Endodermal cell (in vitro differentiated cells): ENCODE results near the gene XIRP2. TPM values are rescaled to one million over a fixed set of nuclear protein-coding genes. Genes with fewer than 3 reads are reported as not detected.

Experiments
- DNase-seq: peaks from one replicate; pipeline ENCODE4 v3.0.0-alpha.2; 2017
- H3K27ac ChIP-seq: 2 replicates; pipeline ENCODE4 v1.5.1; 2013; ENCODE audit warnings: mild to moderate bottlenecking, low read depth, low read length, moderate library complexity
- H3K27me3 ChIP-seq: 2 replicates; pipeline ENCODE4 v1.6.1; 2013; ENCODE audit warnings: mild to moderate bottlenecking, low read length, moderate library complexity; ENCODE audit not compliant: insufficient read depth, control insufficient read depth, poor library complexity, severe bottlenecking
- H3K36me3 ChIP-seq: 2 replicates; pipeline ENCODE4 v1.7.0; 2013; ENCODE audit warnings: mild to moderate bottlenecking, low read length, moderate library complexity; ENCODE audit not compliant: control insufficient read depth, insufficient read depth
- H3K4me1 ChIP-seq: one replicate; pipeline ENCODE4 v1.7.0; 2013; ENCODE audit warnings: low read length; ENCODE audit not compliant: control insufficient read depth, insufficient read depth
- H3K4me3 ChIP-seq: 2 replicates; pipeline ENCODE4 v1.5.1; 2013; ENCODE audit warnings: mild to moderate bottlenecking, low read length, moderate library complexity
- H3K9ac ChIP-seq: 2 replicates; pipeline ENCODE4 v1.6.1; 2013; ENCODE audit warnings: mild to moderate bottlenecking, low read length, moderate library complexity; ENCODE audit not compliant: poor library complexity, severe bottlenecking; ENCODE audit errors: extremely low read depth
- H3K9me3 ChIP-seq: 2 replicates; pipeline ENCODE4 v1.6.1; 2013; ENCODE audit warnings: mild to moderate bottlenecking, low read length, moderate library complexity; ENCODE audit not compliant: control insufficient read depth
- H3K27ac Mint-ChIP-seq: 2 replicates; pipeline ENCODE4 v1.8.0; 2020; ENCODE audit warnings: mixed read lengths
- H3K27me3 Mint-ChIP-seq: 2 replicates; pipeline ENCODE4 v1.8.0; 2021; ENCODE audit warnings: mild to moderate bottlenecking, mixed read lengths; ENCODE audit not compliant: insufficient read depth
- H3K36me3 Mint-ChIP-seq: 2 replicates; pipeline ENCODE4 v1.8.0; 2020; ENCODE audit warnings: low read depth, mixed read lengths
- H3K4me1 Mint-ChIP-seq: 2 replicates; pipeline ENCODE4 v1.8.0; 2020; ENCODE audit warnings: mixed read lengths
- H3K4me3 Mint-ChIP-seq: 2 replicates; pipeline ENCODE4 v1.8.0; 2020; ENCODE audit warnings: mild to moderate bottlenecking, moderate library complexity, mixed read lengths
- H3K9me3 Mint-ChIP-seq: 2 replicates; pipeline ENCODE4 v1.8.0; 2020; ENCODE audit warnings: mild to moderate bottlenecking, mixed read lengths
- WGBS, 2 experiments: methylation state at CpG; one replicate each; pipeline versions ENCODE4 v1.1.5 to v1.1.7; 2013; ENCODE audit warnings: missing lambda C conversion rate in 2 of 2, mixed read lengths in 1 of 2; ENCODE audit not compliant: insufficient coverage in 1 of 2, insufficient read length in 1 of 2; 5-methylcytosine and 5-hydroxymethylcytosine counted together
- total RNA-seq, 2 donors: library from RNA; stranded (reverse); fragmentation: NEBNext Ultra II Directional in 1 of 2; extraction: Animal tissue kit (Norgen Biotek cat#: 25700) in 1 of 2; gene quantifications; 2 replicates in 1 of 2; 3 replicates in 1 of 2; pipeline ENCODE4 v1.2.1, GENCODE V29; 2021
- TF ChIP-seq, protein P1 (sequence below): fragments of 200-600 bp; sonication (generic); conservative IDR thresholded peaks from 2 replicates; pipeline ENCODE4 v1.5.0; 2021; ENCODE audit warnings: antibody characterized with exemption, mild to moderate bottlenecking

Gene XIRP2
- total RNA-seq, 2 donors from 2014 or later = not detected

DNA sequence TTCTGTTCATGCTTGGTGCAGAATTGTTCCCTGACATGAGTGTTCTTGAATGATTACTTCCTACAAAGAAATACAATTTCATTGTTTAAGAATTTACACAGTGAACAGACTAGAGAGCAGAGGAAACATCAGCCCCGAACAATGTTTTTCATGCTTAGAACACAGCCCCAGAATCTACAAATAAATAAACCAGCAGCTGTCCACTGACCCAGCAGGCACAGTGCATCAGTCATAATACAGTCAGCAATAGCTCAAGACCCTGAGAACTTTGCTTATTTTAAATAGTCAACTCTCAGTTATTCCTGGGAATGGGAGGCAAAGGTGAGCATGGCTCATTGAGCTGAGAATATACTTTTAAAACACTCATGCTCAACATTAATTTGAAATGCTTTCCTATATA, 38.4 kb downstream of the XIRP2 start:
- Histone ChIP-seq H3K36me3 (no peaks in the 10 kb centered on the region), H3K9me3 (no peaks in the 10 kb centered on the region), H3K27me3 (no peaks in the 10 kb centered on the region), H3K4me3 (no peak overlapping the region), H3K27ac (no peak overlapping the region), H3K4me1 (no peaks in the 10 kb centered on the region), H3K9ac (no peak overlapping the region)
- DNase-seq = no peak
- WGBS, 2 experiments = 67 to 82% methylated on average over 1 of the region's 1 CpG
- TF ChIP-seq, protein P1, sequence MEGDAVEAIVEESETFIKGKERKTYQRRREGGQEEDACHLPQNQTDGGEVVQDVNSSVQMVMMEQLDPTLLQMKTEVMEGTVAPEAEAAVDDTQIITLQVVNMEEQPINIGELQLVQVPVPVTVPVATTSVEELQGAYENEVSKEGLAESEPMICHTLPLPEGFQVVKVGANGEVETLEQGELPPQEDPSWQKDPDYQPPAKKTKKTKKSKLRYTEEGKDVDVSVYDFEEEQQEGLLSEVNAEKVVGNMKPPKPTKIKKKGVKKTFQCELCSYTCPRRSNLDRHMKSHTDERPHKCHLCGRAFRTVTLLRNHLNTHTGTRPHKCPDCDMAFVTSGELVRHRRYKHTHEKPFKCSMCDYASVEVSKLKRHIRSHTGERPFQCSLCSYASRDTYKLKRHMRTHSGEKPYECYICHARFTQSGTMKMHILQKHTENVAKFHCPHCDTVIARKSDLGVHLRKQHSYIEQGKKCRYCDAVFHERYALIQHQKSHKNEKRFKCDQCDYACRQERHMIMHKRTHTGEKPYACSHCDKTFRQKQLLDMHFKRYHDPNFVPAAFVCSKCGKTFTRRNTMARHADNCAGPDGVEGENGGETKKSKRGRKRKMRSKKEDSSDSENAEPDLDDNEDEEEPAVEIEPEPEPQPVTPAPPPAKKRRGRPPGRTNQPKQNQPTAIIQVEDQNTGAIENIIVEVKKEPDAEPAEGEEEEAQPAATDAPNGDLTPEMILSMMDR = no peak
- H3K9me3 Mint-ChIP-seq = no peaks in the 10 kb centered on the region
- no peak overlapping the region for H3K4me3 Mint-ChIP-seq
- no peak overlapping the region for H3K27ac Mint-ChIP-seq
- H3K4me1 Mint-ChIP-seq = no peaks in the 10 kb centered on the region
- no peaks in the 10 kb centered on the region for H3K36me3 Mint-ChIP-seq
- H3K27me3 Mint-ChIP-seq = no peaks in the 10 kb centered on the region

DNA sequence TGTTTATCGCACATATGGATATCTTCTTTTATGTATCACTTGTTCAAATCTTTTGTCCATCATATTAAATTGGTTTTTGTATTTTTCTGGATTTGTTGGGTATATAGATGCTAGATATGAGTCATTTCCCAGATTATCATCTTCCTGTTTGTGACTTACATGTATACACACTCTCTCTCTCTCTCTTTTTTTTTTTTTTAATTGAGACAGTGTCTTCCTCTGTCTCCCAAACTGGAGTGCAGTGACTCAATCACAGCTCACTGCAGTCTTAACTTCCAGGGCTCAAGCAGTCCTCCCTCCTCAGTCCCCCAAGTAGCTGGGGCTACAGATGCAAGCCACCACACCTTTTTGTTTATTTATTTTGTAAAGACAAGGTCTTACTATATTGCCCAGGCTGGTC, 43.8 kb downstream of the XIRP2 start:
- H3K9me3 Mint-ChIP-seq = peaks cover 12% of the 10 kb centered on the region
- TF ChIP-seq, protein P1 = no peak
- H3K27me3 Mint-ChIP-seq = no peaks in the 10 kb centered on the region
- H3K27ac Mint-ChIP-seq = no peak overlapping the region
- no peak for DNase-seq
- Histone ChIP-seq H3K9me3 (no peaks in the 10 kb centered on the region), H3K27me3 (no peaks in the 10 kb centered on the region), H3K4me3 (no peak overlapping the region), H3K9ac (no peak overlapping the region), H3K4me1 (no peaks in the 10 kb centered on the region), H3K27ac (no peak overlapping the region), H3K36me3 (no peaks in the 10 kb centered on the region)
- no peaks in the 10 kb centered on the region for H3K4me1 Mint-ChIP-seq
- no peak overlapping the region for H3K4me3 Mint-ChIP-seq
- no CpG with 5 or more reads among the region's 1 CpG for WGBS, 2 experiments
- no peaks in the 10 kb centered on the region for H3K36me3 Mint-ChIP-seq

DNA sequence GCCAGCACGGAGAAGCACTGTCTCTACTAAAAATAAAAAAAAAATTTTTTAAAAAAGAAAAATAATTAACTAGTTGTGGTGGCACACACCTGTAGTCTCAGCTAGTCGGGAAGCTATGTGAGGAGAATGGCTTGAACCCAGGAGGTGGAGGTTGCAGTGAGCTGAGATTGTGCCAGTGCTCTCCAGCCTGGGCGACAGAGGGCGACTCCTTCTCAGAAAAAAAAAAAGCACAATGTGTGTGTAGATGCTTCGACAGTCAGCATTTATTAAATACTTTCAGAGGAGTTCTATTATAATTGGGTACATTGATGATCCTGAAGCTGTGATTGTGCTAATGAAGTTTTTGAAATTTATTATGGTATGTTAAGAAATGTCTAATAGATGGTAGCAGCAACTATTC, 46.5 kb downstream of the XIRP2 start:
- Mint-ChIP-seq H3K4me3 (no peak overlapping the region), H3K9me3 (peaks cover 16% of the 10 kb centered on the region), H3K27me3 (peaks cover 2% of the 10 kb centered on the region), H3K36me3 (no peaks in the 10 kb centered on the region), H3K27ac (no peak overlapping the region), H3K4me1 (no peaks in the 10 kb centered on the region)
- Histone ChIP-seq H3K4me1 (no peaks in the 10 kb centered on the region), H3K4me3 (no peak overlapping the region), H3K27me3 (no peaks in the 10 kb centered on the region), H3K27ac (no peak overlapping the region), H3K9ac (no peak overlapping the region), H3K9me3 (no peaks in the 10 kb centered on the region), H3K36me3 (no peaks in the 10 kb centered on the region)
- WGBS, 2 experiments = 79 to 92% methylated on average over 4 of the region's 5 CpGs
- no peak for DNase-seq
- TF ChIP-seq, protein P1 = peak; percentile 45
